Natural killer cell (primary cell): ENCODE results near the gene PHF20. TPM values are rescaled to one million over a fixed set of nuclear protein-coding genes. Genes with fewer than 3 reads are reported as not detected.

ENCODE experiments used
- ATAC-seq, 3 donors: fragments of 150-1000 bp in 2 of 3; fragments of 200-7000 bp in 1 of 3; cut with Tn5 transposase; 1 replicate in 1 of 3; 2 replicates in 2 of 3; pipeline ENCODE4 v1.10.0; 2021; ENCODE audit warnings: mild to moderate bottlenecking in 2 of 3, moderate library complexity in 2 of 3
- DNase-seq, 2 donors: peaks; one replicate each; pipeline versions ENCODE4 v3.0.0 to v3.0.0-alpha.2; 2013 to 2021; ENCODE audit warnings: mixed read lengths in 1 of 2
- H3K27ac ChIP-seq: one replicate; pipeline ENCODE4 v1.5.1; 2013; ENCODE audit warnings: mild to moderate bottlenecking, low read length
- H3K27me3 ChIP-seq: one replicate; pipeline ENCODE4 v1.6.1; 2013; ENCODE audit warnings: low read length; ENCODE audit not compliant: control insufficient read depth, insufficient read depth
- H3K36me3 ChIP-seq: one replicate; pipeline ENCODE4 v1.6.1; 2013; ENCODE audit warnings: low read length; ENCODE audit not compliant: control insufficient read depth, insufficient read depth
- H3K4me1 ChIP-seq: one replicate; pipeline ENCODE4 v1.6.1; 2013; ENCODE audit warnings: low read length; ENCODE audit not compliant: control insufficient read depth, insufficient read depth
- H3K4me3 ChIP-seq: one replicate; pipeline ENCODE4 v1.5.1; 2013; ENCODE audit warnings: low read length
- H3K9me3 ChIP-seq: one replicate; pipeline ENCODE4 v1.6.1; 2013; ENCODE audit warnings: low read length; ENCODE audit not compliant: control insufficient read depth, insufficient read depth
- H3K27ac Mint-ChIP-seq, 2 donors: one replicate each; pipeline ENCODE4 v1.8.0; 2022; ENCODE audit warnings: mild to moderate bottlenecking in 2 of 2, mixed read lengths in 2 of 2, moderate library complexity in 1 of 2
- H3K27me3 Mint-ChIP-seq, 2 donors: one replicate each; pipeline ENCODE4 v1.8.0; 2022; ENCODE audit warnings: low read depth in 2 of 2, mixed read lengths in 2 of 2
- H3K36me3 Mint-ChIP-seq: one replicate; pipeline ENCODE4 v1.8.0; 2022; ENCODE audit warnings: mixed read lengths
- H3K4me1 Mint-ChIP-seq, 2 donors: one replicate each; pipeline ENCODE4 v1.8.0; 2022; ENCODE audit warnings: mixed read lengths in 2 of 2
- H3K4me3 Mint-ChIP-seq: one replicate; pipeline ENCODE4 v1.8.0; 2022; ENCODE audit warnings: mild to moderate bottlenecking, moderate library complexity, mixed read lengths
- H3K9me3 Mint-ChIP-seq, 2 donors: one replicate each; pipeline ENCODE4 v1.8.0; 2022; ENCODE audit warnings: mixed read lengths in 2 of 2
- WGBS: methylation state at CpG from one replicate; pipeline ENCODE4 v1.1.7; 2013; ENCODE audit warnings: missing lambda C conversion rate; ENCODE audit not compliant: insufficient coverage; 5-methylcytosine and 5-hydroxymethylcytosine counted together
- intact Hi-C: fragments of 100-400 bp; cut with micrococcal nuclease; formaldehyde crosslinking; loops from one replicate; pipeline ENCODE4 v1.14.2; 2022
- total RNA-seq, 4 donors: library from RNA; stranded (reverse); fragments of 120-200 nt in 1 of 4; gene quantifications; one replicate each; pipeline versions ENCODE4 v1.2.3 to v1.2.4, GENCODE V29; 2013 to 2022
- TF ChIP-seq, protein P1 (sequence below): fragments of 200-600 bp; IDR thresholded peaks from one replicate; pipeline ENCODE4 v1.8.0; 2022; ENCODE audit warnings: antibody characterized with exemption

The PHF20 gene
- total RNA-seq, 3 donors from 2014 or later (not counting 1 experiment from before 2014, with no cell fraction given): 151 to 165 (median 161) TPM

GRCh38 chr20:35796571-35796970 lies 24.8 kb downstream of the PHF20 start:
- TF ChIP-seq, protein P1, sequence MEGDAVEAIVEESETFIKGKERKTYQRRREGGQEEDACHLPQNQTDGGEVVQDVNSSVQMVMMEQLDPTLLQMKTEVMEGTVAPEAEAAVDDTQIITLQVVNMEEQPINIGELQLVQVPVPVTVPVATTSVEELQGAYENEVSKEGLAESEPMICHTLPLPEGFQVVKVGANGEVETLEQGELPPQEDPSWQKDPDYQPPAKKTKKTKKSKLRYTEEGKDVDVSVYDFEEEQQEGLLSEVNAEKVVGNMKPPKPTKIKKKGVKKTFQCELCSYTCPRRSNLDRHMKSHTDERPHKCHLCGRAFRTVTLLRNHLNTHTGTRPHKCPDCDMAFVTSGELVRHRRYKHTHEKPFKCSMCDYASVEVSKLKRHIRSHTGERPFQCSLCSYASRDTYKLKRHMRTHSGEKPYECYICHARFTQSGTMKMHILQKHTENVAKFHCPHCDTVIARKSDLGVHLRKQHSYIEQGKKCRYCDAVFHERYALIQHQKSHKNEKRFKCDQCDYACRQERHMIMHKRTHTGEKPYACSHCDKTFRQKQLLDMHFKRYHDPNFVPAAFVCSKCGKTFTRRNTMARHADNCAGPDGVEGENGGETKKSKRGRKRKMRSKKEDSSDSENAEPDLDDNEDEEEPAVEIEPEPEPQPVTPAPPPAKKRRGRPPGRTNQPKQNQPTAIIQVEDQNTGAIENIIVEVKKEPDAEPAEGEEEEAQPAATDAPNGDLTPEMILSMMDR: no peak
- peaks cover 35 to 39% of the 10 kb centered on the region in 2 donors for H3K4me1 Mint-ChIP-seq
- Histone ChIP-seq H3K27me3 (no peaks in the 10 kb centered on the region), H3K27ac (peak overlapping the region; percentile 93), H3K4me1 (peaks cover 19% of the 10 kb centered on the region), H3K9me3 (no peaks in the 10 kb centered on the region), H3K36me3 (peaks cover 8% of the 10 kb centered on the region), H3K4me3 (no peak overlapping the region)
- ATAC-seq (peak; percentile 89 to 92 (median 91)), DNase-seq (peak in 1 of 2 donors; percentile 64)
- H3K36me3 Mint-ChIP-seq: peaks cover 5% of the 10 kb centered on the region
- H3K4me3 Mint-ChIP-seq: peak overlapping the region; percentile 35
- H3K9me3 Mint-ChIP-seq: no peaks in the 10 kb centered on the region
- intact Hi-C loops: no loop called here
- H3K27ac Mint-ChIP-seq: peak overlapping the region; percentile 77 to 94
- no peaks in the 10 kb centered on the region for H3K27me3 Mint-ChIP-seq
- WGBS: 20% methylated on average over 2 of the region's 2 CpGs

DNA sequence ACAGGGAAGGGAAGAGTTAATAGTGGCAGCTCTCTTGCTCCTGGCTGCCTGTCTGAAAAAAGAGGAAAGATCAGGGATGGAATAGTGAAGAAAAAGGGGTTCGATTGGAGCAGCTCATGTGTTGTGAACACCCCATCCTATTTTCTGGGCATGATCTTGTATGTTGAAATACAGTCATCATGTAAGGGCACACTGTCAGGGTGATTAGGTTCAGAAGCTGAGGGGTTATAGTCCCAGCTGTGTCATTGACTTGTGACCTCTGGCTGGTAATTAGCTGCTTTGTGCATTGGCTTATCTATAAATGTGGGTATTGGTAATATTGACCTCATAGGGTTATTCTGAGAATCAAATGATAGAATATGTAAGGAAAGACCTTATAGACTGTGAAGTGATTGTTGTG lies 30.1 kb downstream of the PHF20 start:
- Histone ChIP-seq H3K9me3 (no peaks in the 10 kb centered on the region), H3K36me3 (peaks cover 25% of the 10 kb centered on the region), H3K27me3 (no peaks in the 10 kb centered on the region), H3K27ac (no peak overlapping the region), H3K4me1 (peaks cover 9% of the 10 kb centered on the region), H3K4me3 (no peak overlapping the region)
- WGBS: 100% methylated on average over 1 of the region's 1 CpG
- intact Hi-C loops: no loop called here
- no peaks in the 10 kb centered on the region for H3K27me3 Mint-ChIP-seq
- peaks cover 5% of the 10 kb centered on the region for H3K36me3 Mint-ChIP-seq
- H3K9me3 Mint-ChIP-seq: no peaks in the 10 kb centered on the region
- ATAC-seq (no peak), DNase-seq (no peak)
- peaks cover 20 to 23% of the 10 kb centered on the region in 2 donors for H3K4me1 Mint-ChIP-seq
- H3K4me3 Mint-ChIP-seq: no peak overlapping the region
- peak overlapping the region; percentile 72 to 85 for H3K27ac Mint-ChIP-seq
- TF ChIP-seq, protein P1: no peak

DNA sequence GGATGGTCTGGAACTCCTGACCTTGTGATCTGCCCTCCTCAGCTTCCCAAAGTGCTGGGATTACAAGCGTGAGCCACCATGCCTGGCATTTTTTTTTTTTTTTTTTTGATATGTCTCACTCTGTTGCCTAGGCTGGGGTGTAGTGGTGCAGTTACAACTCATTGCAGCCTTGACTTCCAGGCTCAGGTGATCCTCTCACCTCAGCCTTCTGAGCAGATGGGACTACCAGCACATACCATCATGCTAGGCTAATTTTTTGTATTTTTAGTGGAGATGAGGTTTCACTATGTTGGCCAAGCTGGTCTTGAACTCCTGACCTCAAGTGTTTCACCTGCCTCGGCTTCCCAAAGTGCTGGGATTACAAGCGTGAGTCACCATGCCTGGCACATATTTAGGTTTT lies 34.3 kb downstream of the PHF20 start:
- Histone ChIP-seq H3K36me3 (peaks cover 31% of the 10 kb centered on the region), H3K27ac (no peak overlapping the region), H3K4me1 (no peaks in the 10 kb centered on the region), H3K4me3 (no peak overlapping the region), H3K9me3 (no peaks in the 10 kb centered on the region), H3K27me3 (no peaks in the 10 kb centered on the region)
- Mint-ChIP-seq H3K36me3 (peaks cover 2% of the 10 kb centered on the region), H3K4me3 (no peak overlapping the region), H3K27me3 (no peaks in the 10 kb centered on the region), H3K9me3 (no peaks in the 10 kb centered on the region), H3K27ac (no peak overlapping the region), H3K4me1 (peaks cover 18 to 28% of the 10 kb centered on the region in 2 donors)
- WGBS: 94% methylated on average over 2 of the region's 3 CpGs
- TF ChIP-seq, protein P1: no peak
- no peak for DNase-seq
- ATAC-seq: no peak
- intact Hi-C loops: no loop called here

- Mint-ChIP-seq H3K27me3 (no peaks in the 10 kb centered on the region), H3K9me3 (no peaks in the 10 kb centered on the region), H3K4me1 (peaks cover 15 to 17% of the 10 kb centered on the region in 2 donors), H3K4me3 (no peak overlapping the region), H3K27ac (peak overlapping the region in 1 of 2 donors; percentile 14), H3K36me3 (no peaks in the 10 kb centered on the region)
- ATAC-seq: no peak
- Histone ChIP-seq H3K36me3 (peaks cover 24% of the 10 kb centered on the region), H3K4me3 (no peak overlapping the region), H3K27me3 (no peaks in the 10 kb centered on the region), H3K4me1 (no peaks in the 10 kb centered on the region), H3K27ac (no peak overlapping the region), H3K9me3 (no peaks in the 10 kb centered on the region)
- intact Hi-C loops: no loop called here
- no peak for DNase-seq
- TF ChIP-seq, protein P1: no peak
- 67% methylated on average over 1 of the region's 2 CpGs for whole genome bisulfite sequencing
These were observed 36.1 kb downstream of the PHF20 start for GRCh38 chr20:35807877-35808276.
